22Rv1 (cell line): Measurements from ENCODE around the gene RPL12.

Source experiments
- CTCF ChIP-seq: fragments of 450-650 bp; IDR thresholded peaks from 2 replicates; pipeline ENCODE4 v1.5.1; 2017; ENCODE audit warnings: mild to moderate bottlenecking
- ZFX ChIP-seq: fragments of 450-650 bp; IDR thresholded peaks from 2 replicates; pipeline ENCODE4 v1.6.1; 2017; ENCODE audit warnings: antibody characterized with exemption, borderline replicate concordance

DNA sequence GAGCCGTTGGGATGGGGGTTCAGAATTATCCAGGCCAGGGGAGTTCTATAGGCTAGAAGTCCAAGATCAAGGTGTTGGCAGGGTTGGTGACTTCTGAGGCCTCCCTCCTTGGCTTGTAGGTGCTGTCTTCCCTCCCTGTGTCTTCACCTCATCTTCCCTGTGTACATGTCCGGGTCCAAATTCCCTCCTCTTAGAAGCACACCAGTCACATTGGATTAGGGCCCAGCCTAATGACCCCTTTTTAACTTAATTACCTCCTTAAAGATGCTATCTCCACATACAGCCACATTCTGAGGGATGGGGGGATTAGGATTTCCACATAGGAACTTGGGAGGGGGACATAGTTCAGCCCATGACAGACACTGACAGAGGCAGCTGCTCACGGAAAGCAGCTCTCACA is 12.2 kb upstream of the RPL12 start:
- TF ChIP-seq CTCF (no peak), ZFX (no peak)
